Hair follicular keratinocyte (primary cell): ENCODE results near the gene WASF2. TPM values are rescaled to one million over a fixed set of nuclear protein-coding genes. Genes with fewer than 3 reads are reported as not detected.

Source experiments
- total RNA-seq: library from RNA; depleted of rRNA; stranded (reverse); fragments of >200 nt; gene quantifications from 2 replicates; pipeline ENCODE4 v1.2.3, GENCODE V29; 2015

The WASF2 gene
- 20.8 and 33.3 TPM in 2 replicates for total RNA-seq

GRCh38 chr1:27489973-27490741, at the start of gene WASF2:
Gene WASF2, minus strand, starts transcription at chr1:27490167. Its CDS starts 61,277 bp downstream, at chr1:27428890.

GRCh38 chr1:27392096-27392777, 97.7 kb downstream of the WASF2 start, which contains the start of gene GPR3:
Gene GPR3, plus strand, starts transcription at chr1:27392622. Its CDS starts 1,177 bp downstream, at chr1:27393799.

GRCh38 chr1:27383039-27383605, 106.8 kb downstream of the WASF2 start, which contains the start of gene CD164L2:
Gene CD164L2, minus strand, starts transcription at chr1:27383333. Its CDS starts 94 bp downstream, at chr1:27383239.

GRCh38 chr1:27374362-27375086, 115.4 kb downstream of the WASF2 start, which contains the start of gene FCN3:
Gene FCN3, minus strand, starts transcription at chr1:27374824. Its CDS starts 6 bp downstream, at chr1:27374818.

GRCh38 chr1:27366411-27367159, 123.4 kb downstream of the WASF2 start, which contains the start of gene MAP3K6:
Gene MAP3K6, minus strand, starts transcription at chr1:27366961. Its CDS starts 364 bp downstream, at chr1:27366597.

Other genes starting within 250 kb of the WASF2 start
- 20.0 and 20.9 TPM in 2 replicates for gene TMEM222, start 168.0 kb downstream of the WASF2 start, total RNA-seq
- gene SYTL1, start 148.1 kb downstream of the WASF2 start, total RNA-seq: 28.9 and 71.5 TPM in 2 replicates
- 10.7 and 17.0 TPM in 2 replicates for gene MAP3K6, start 123.2 kb downstream of the WASF2 start, total RNA-seq
- not detected in 2 replicates for gene FCN3, start 115.3 kb downstream of the WASF2 start, total RNA-seq
- 0.65 and 1.6 TPM in 2 replicates for gene CD164L2, start 106.8 kb downstream of the WASF2 start, total RNA-seq
- gene GPR3, start 97.5 kb downstream of the WASF2 start, total RNA-seq: 1.0 TPM in 2 replicates
- 7.3 and 8.4 TPM in 2 replicates for gene AHDC1, start 114.0 kb upstream of the WASF2 start, total RNA-seq
- 0.23 TPM in 1 of 2 replicates, not detected in the other for gene FGR, start 145.0 kb upstream of the WASF2 start, total RNA-seq
- gene IFI6, start 182.0 kb upstream of the WASF2 start, total RNA-seq: 9.5 and 30.0 TPM in 2 replicates
- gene FAM76A, start 235.8 kb upstream of the WASF2 start, total RNA-seq: 10.3 and 13.4 TPM in 2 replicates